Astrocyte (in vitro differentiated cells and primary cell): Measurements from ENCODE around the gene TSEN2.

Source experiments
- EZH2 ChIP-seq: IDR thresholded peaks from 2 replicates; pipeline ENCODE4 v1.6.1; 2012; ENCODE audit warnings: mild to moderate bottlenecking, low read length, inconsistent platforms; ENCODE audit not compliant: insufficient read depth
- TF ChIP-seq, protein P1 (sequence below): IDR thresholded peaks from 2 replicates; pipeline ENCODE4 v1.5.1; 2011; ENCODE audit warnings: low read depth, mild to moderate bottlenecking, inconsistent platforms, low read length, moderate library complexity; ENCODE audit not compliant: insufficient read depth

DNA sequence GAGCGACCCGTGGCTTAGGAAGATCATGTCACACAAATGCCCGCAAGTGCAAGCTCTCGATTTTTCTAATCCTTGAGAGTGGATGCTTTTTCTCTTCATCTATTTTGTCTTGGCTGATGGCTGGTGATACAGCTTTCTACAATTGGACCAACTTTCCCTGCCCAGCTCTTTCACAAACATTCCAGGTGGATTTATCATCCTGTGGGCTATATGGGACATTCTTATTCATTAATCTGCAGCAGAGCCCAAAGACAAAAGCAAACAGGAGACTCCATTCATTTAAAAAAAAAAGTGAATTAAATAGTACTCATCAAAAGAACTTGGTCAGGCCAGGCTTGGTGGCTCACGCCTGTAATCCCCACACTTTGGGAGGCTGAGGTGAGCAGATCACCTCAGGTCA is 14.2 kb upstream of the TSEN2 start:
- TF ChIP-seq, protein P1, sequence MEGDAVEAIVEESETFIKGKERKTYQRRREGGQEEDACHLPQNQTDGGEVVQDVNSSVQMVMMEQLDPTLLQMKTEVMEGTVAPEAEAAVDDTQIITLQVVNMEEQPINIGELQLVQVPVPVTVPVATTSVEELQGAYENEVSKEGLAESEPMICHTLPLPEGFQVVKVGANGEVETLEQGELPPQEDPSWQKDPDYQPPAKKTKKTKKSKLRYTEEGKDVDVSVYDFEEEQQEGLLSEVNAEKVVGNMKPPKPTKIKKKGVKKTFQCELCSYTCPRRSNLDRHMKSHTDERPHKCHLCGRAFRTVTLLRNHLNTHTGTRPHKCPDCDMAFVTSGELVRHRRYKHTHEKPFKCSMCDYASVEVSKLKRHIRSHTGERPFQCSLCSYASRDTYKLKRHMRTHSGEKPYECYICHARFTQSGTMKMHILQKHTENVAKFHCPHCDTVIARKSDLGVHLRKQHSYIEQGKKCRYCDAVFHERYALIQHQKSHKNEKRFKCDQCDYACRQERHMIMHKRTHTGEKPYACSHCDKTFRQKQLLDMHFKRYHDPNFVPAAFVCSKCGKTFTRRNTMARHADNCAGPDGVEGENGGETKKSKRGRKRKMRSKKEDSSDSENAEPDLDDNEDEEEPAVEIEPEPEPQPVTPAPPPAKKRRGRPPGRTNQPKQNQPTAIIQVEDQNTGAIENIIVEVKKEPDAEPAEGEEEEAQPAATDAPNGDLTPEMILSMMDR = no peak
- TF ChIP-seq EZH2 = no peak
